Panc1 (cell line): ENCODE data around the gene CACTIN.

Experiments
- POLR2AphosphoS5 ChIP-seq: IDR thresholded peaks from 2 replicates; pipeline ENCODE4 v1.6.1; 2012; ENCODE audit warnings: mild to moderate bottlenecking, low read depth, low read length, moderate library complexity
- TCF7L2 ChIP-seq: IDR thresholded peaks from 2 replicates; pipeline ENCODE4 v1.6.1; 2011; ENCODE audit warnings: mild to moderate bottlenecking, low read depth, low read length, inconsistent platforms
- TF ChIP-seq, protein P1 (sequence below): fragments of 450-650 bp; IDR thresholded peaks from 2 replicates; pipeline ENCODE4 v1.5.1; 2017; ENCODE audit warnings: mild to moderate bottlenecking
- TF ChIP-seq, protein P2 (sequence below), 2 experiments: IDR thresholded peaks; 2 replicates each; pipeline ENCODE4 v1.6.1; 2011 to 2012; ENCODE audit warnings: low read depth in 2 of 2, control low read depth in 1 of 2, low read length in 1 of 2, mild to moderate bottlenecking in 1 of 2, moderate library complexity in 1 of 2; ENCODE audit not compliant: insufficient read depth in 1 of 2

DNA sequence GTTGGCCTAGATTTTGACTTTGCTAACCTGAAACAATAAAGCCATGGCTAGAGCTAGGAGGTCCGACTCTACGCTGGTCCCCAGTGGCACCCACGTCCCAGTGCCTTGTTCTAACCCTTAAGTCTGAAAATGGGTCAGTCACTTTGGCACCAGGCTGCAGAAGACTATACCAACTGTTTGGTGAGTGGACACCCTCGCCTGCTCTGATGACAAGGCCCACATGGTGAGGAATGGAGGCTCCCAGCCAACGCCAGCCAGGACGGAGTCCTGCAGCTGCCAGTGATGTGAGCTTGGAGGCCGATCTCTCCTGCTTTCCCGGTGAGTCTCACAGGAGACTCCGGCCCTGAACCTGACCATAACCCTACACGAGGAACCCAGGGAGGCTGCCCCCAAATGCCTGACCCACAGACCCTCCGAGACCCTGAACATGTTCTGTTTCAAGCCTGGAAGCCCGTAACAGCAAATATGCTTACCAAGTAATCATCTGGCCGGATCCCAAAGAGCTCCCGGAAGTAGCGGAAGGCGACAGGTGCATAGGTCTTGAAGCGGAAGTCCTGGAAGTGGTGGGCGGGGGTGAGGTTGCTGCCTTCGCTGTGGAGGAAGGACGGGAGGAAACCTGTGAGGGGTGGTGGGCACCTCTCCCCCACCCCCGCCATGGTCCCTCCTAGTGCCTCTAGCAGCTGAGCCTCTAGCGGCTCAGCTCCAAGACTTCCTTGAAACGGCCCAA, 34.1 kb upstream of the CACTIN start:
- TF ChIP-seq, protein P1, sequence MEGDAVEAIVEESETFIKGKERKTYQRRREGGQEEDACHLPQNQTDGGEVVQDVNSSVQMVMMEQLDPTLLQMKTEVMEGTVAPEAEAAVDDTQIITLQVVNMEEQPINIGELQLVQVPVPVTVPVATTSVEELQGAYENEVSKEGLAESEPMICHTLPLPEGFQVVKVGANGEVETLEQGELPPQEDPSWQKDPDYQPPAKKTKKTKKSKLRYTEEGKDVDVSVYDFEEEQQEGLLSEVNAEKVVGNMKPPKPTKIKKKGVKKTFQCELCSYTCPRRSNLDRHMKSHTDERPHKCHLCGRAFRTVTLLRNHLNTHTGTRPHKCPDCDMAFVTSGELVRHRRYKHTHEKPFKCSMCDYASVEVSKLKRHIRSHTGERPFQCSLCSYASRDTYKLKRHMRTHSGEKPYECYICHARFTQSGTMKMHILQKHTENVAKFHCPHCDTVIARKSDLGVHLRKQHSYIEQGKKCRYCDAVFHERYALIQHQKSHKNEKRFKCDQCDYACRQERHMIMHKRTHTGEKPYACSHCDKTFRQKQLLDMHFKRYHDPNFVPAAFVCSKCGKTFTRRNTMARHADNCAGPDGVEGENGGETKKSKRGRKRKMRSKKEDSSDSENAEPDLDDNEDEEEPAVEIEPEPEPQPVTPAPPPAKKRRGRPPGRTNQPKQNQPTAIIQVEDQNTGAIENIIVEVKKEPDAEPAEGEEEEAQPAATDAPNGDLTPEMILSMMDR, result no peak
- TF ChIP-seq POLR2AphosphoS5, result no peak
- TF ChIP-seq, protein P2, sequence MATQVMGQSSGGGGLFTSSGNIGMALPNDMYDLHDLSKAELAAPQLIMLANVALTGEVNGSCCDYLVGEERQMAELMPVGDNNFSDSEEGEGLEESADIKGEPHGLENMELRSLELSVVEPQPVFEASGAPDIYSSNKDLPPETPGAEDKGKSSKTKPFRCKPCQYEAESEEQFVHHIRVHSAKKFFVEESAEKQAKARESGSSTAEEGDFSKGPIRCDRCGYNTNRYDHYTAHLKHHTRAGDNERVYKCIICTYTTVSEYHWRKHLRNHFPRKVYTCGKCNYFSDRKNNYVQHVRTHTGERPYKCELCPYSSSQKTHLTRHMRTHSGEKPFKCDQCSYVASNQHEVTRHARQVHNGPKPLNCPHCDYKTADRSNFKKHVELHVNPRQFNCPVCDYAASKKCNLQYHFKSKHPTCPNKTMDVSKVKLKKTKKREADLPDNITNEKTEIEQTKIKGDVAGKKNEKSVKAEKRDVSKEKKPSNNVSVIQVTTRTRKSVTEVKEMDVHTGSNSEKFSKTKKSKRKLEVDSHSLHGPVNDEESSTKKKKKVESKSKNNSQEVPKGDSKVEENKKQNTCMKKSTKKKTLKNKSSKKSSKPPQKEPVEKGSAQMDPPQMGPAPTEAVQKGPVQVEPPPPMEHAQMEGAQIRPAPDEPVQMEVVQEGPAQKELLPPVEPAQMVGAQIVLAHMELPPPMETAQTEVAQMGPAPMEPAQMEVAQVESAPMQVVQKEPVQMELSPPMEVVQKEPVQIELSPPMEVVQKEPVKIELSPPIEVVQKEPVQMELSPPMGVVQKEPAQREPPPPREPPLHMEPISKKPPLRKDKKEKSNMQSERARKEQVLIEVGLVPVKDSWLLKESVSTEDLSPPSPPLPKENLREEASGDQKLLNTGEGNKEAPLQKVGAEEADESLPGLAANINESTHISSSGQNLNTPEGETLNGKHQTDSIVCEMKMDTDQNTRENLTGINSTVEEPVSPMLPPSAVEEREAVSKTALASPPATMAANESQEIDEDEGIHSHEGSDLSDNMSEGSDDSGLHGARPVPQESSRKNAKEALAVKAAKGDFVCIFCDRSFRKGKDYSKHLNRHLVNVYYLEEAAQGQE (IDR thresholded peaks at IDR 0.05; ENCODE audit: insufficient read depth in 1 of 2, low read depth in 2 of 2, low read length in 1 of 2), result no peak
- no peak for TF ChIP-seq TCF7L2
